GM10266 (cell line): ENCODE results near the gene MBD3.

Source experiments
- DNase-seq: peaks from one replicate; pipeline ENCODE4 v3.0.0; 2012; ENCODE audit errors: extremely low spot score
- CTCF ChIP-seq: IDR thresholded peaks from 2 replicates; pipeline ENCODE4 v1.5.1; 2012; ENCODE audit warnings: mild to moderate bottlenecking, low read depth; ENCODE audit not compliant: control insufficient read depth, insufficient read depth; ENCODE audit errors: missing control alignments

Gene MBD3

GRCh38 chr19:1527650-1528309, 64.9 kb downstream of the MBD3 start:
- DNase-seq, result no peak
- TF ChIP-seq CTCF, result no peak

GRCh38 chr19:1526979-1527649, 65.6 kb downstream of the MBD3 start:
- no peak for DNase-seq
- no peak for TF ChIP-seq CTCF

- no peak for DNase-seq
Observed at GRCh38 chr19:1526066-1526778, 66.4 kb downstream of the MBD3 start.

GRCh38 chr19:1525343-1525742, 67.3 kb downstream of the MBD3 start:
- TF ChIP-seq CTCF, result no peak
- DNase-seq, result no peak

More at GRCh38 chr19:1526066-1526778, 66.4 kb downstream of the MBD3 start:
- TF ChIP-seq CTCF, result no peak

GRCh38 chr19:1524972-1525325, 67.7 kb downstream of the MBD3 start:
- no peak for DNase-seq
- no peak for TF ChIP-seq CTCF

- DNase-seq, result no peak
- no peak for TF ChIP-seq CTCF
Observed at GRCh38 chr19:1524287-1524971, 68.2 kb downstream of the MBD3 start.
